Activated naive CD4-positive, alpha-beta T cell treated with Interleukin-2 at 50 U/mL for 16 hours (primary cell): ENCODE measurements around the gene EMID1.

ENCODE experiments used
- DNase-seq: peaks from one replicate; pipeline ENCODE4 v3.0.0-alpha.2; 2020

The EMID1 gene

GRCh38 chr22:29260601-29261315, 55.1 kb downstream of the EMID1 start:
- no peak for DNase-seq

- DNase-seq, result no peak
Measured at GRCh38 chr22:29263791-29264276, 58.1 kb downstream of the EMID1 start.

- DNase-seq, result no peak
Measured at GRCh38 chr22:29265305-29265704, 59.6 kb downstream of the EMID1 start.

- DNase-seq, result no peak
Measured at GRCh38 chr22:29265929-29266328, 60.2 kb downstream of the EMID1 start.

GRCh38 chr22:29266564-29267461, 61.1 kb downstream of the EMID1 start:
- no peak for DNase-seq

GRCh38 chr22:29267462-29267857, 61.8 kb downstream of the EMID1 start:
- no peak for DNase-seq

GRCh38 chr22:29267858-29268510, 62.3 kb downstream of the EMID1 start, which contains the start of the genes EWSR1 and RHBDD3:
TSS of gene EWSR1 (plus strand) at chr22:29268268. CDS start at chr22:29268337, 69 bp downstream.
TSS of gene RHBDD3 (minus strand) at chr22:29267981. CDS start at chr22:29265626, 2,355 bp downstream.
- peak; percentile 96 for DNase-seq

- peak; percentile 59 for DNase-seq
Measured at GRCh38 chr22:29268511-29269229, 63.0 kb downstream of the EMID1 start.

GRCh38 chr22:29269230-29269604, 63.5 kb downstream of the EMID1 start:
- no peak for DNase-seq

GRCh38 chr22:29269731-29270474, 64.2 kb downstream of the EMID1 start:
- DNase-seq, result no peak

GRCh38 chr22:29270475-29271271, 65.0 kb downstream of the EMID1 start:
- DNase-seq, result no peak

GRCh38 chr22:29272624-29273023, 66.9 kb downstream of the EMID1 start:
- DNase-seq, result no peak

- no peak for DNase-seq
Measured at GRCh38 chr22:29275167-29275566, 69.5 kb downstream of the EMID1 start.

GRCh38 chr22:29275819-29276565, 70.3 kb downstream of the EMID1 start:
- DNase-seq, result no peak

GRCh38 chr22:29277927-29278326, 72.2 kb downstream of the EMID1 start:
- no peak for DNase-seq

GRCh38 chr22:29284196-29284595, 78.5 kb downstream of the EMID1 start:
- DNase-seq, result no peak

- no peak for DNase-seq
Measured at GRCh38 chr22:29288837-29289236, 83.1 kb downstream of the EMID1 start.

GRCh38 chr22:29290061-29290460, 84.4 kb downstream of the EMID1 start:
- no peak for DNase-seq

- no peak for DNase-seq
Measured at GRCh38 chr22:29291215-29291614, 85.5 kb downstream of the EMID1 start.

- DNase-seq, result no peak
Measured at GRCh38 chr22:29292379-29292778, 86.7 kb downstream of the EMID1 start.
